Measurements from ENCODE around the gene SPG7.

Gene SPG7

DNA sequence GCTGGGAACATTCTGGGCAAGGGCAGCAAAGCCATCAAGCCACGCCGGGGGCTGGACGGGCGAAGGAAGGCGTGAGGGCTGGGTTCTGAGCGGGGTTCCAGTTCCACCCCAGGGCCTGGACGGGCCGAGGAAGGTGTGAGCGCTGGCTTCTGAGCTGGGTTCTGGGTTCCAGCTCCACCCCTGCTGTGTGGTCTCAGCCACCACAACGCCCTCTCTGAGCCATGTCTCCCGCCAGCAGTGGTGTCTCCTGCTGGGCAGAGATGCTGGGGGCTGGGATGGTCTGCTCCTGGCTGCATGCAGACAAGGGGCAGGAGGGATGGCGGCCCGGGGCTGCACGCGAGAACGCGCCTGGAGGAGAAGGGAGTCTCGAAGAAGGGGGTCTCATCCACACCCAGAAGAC lies 63.4 kb downstream of the SPG7 start:
- no peaks in the 10 kb centered on the region for H3K27me3 ChIP-seq (ENCODE audit: insufficient read depth, poor library complexity, severe bottlenecking)
- no peak overlapping the region for H3K4me3 ChIP-seq (replicated peaks; ENCODE audit: insufficient read depth, low read length)
- TF ChIP-seq SPI1 (IDR thresholded peaks at IDR 0.05; ENCODE audit: borderline replicate concordance, low read depth) (no peak), GABPA (IDR thresholded peaks at IDR 0.05; ENCODE audit: low read depth) (no peak)
- TF ChIP-seq, protein P1, sequence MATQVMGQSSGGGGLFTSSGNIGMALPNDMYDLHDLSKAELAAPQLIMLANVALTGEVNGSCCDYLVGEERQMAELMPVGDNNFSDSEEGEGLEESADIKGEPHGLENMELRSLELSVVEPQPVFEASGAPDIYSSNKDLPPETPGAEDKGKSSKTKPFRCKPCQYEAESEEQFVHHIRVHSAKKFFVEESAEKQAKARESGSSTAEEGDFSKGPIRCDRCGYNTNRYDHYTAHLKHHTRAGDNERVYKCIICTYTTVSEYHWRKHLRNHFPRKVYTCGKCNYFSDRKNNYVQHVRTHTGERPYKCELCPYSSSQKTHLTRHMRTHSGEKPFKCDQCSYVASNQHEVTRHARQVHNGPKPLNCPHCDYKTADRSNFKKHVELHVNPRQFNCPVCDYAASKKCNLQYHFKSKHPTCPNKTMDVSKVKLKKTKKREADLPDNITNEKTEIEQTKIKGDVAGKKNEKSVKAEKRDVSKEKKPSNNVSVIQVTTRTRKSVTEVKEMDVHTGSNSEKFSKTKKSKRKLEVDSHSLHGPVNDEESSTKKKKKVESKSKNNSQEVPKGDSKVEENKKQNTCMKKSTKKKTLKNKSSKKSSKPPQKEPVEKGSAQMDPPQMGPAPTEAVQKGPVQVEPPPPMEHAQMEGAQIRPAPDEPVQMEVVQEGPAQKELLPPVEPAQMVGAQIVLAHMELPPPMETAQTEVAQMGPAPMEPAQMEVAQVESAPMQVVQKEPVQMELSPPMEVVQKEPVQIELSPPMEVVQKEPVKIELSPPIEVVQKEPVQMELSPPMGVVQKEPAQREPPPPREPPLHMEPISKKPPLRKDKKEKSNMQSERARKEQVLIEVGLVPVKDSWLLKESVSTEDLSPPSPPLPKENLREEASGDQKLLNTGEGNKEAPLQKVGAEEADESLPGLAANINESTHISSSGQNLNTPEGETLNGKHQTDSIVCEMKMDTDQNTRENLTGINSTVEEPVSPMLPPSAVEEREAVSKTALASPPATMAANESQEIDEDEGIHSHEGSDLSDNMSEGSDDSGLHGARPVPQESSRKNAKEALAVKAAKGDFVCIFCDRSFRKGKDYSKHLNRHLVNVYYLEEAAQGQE (IDR thresholded peaks at IDR 0.05; ENCODE audit: insufficient replicate concordance, low read depth): no peak
- TF ChIP-seq, protein P2, sequence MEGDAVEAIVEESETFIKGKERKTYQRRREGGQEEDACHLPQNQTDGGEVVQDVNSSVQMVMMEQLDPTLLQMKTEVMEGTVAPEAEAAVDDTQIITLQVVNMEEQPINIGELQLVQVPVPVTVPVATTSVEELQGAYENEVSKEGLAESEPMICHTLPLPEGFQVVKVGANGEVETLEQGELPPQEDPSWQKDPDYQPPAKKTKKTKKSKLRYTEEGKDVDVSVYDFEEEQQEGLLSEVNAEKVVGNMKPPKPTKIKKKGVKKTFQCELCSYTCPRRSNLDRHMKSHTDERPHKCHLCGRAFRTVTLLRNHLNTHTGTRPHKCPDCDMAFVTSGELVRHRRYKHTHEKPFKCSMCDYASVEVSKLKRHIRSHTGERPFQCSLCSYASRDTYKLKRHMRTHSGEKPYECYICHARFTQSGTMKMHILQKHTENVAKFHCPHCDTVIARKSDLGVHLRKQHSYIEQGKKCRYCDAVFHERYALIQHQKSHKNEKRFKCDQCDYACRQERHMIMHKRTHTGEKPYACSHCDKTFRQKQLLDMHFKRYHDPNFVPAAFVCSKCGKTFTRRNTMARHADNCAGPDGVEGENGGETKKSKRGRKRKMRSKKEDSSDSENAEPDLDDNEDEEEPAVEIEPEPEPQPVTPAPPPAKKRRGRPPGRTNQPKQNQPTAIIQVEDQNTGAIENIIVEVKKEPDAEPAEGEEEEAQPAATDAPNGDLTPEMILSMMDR (IDR thresholded peaks at IDR 0.05; ENCODE audit: insufficient read depth, low read length): no peak
- no peak for DNase-seq (ENCODE audit: low read depth in 1 of 2, low spot score in 1 of 2)
- H3K27ac ChIP-seq (replicated peaks): no peak overlapping the region

DNA sequence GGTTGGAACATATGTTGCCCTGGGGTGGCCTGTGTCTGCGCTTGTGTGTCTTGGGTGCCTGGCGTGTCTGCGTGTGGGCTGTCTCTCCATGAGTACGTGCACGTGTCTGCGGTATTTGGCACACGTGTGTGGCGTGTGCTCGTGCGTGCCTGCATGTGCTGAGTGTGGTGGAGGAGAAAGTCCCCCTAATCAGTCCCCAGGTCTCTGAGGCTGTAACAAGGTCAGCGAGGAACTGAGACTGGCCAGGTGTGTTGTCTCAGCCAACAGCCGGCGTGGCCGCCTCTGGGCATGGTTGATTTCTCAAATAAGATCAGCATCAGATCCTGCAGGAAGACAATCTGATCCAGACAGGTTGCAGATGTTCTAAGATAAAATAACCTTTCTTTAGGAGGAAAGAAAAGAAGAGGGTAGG lies 63.9 kb downstream of the SPG7 start:
- H3K27ac ChIP-seq (replicated peaks): no peak overlapping the region
- DNase-seq (ENCODE audit: low read depth in 1 of 2, low spot score in 1 of 2): no peak
- H3K4me3 ChIP-seq (replicated peaks; ENCODE audit: insufficient read depth, low read length): no peak overlapping the region
- H3K27me3 ChIP-seq (ENCODE audit: insufficient read depth, poor library complexity, severe bottlenecking): no peaks in the 10 kb centered on the region
- TF ChIP-seq GABPA (IDR thresholded peaks at IDR 0.05; ENCODE audit: low read depth) (no peak), POLR2AphosphoS5 (IDR thresholded peaks at IDR 0.05; ENCODE audit: low read depth) (no peak), SPI1 (IDR thresholded peaks at IDR 0.05; ENCODE audit: borderline replicate concordance, low read depth) (no peak)
- TF ChIP-seq, protein P1 (IDR thresholded peaks at IDR 0.05; ENCODE audit: insufficient replicate concordance, low read depth): no peak
- TF ChIP-seq, protein P2 (IDR thresholded peaks at IDR 0.05; ENCODE audit: insufficient read depth, low read length): no peak

DNA sequence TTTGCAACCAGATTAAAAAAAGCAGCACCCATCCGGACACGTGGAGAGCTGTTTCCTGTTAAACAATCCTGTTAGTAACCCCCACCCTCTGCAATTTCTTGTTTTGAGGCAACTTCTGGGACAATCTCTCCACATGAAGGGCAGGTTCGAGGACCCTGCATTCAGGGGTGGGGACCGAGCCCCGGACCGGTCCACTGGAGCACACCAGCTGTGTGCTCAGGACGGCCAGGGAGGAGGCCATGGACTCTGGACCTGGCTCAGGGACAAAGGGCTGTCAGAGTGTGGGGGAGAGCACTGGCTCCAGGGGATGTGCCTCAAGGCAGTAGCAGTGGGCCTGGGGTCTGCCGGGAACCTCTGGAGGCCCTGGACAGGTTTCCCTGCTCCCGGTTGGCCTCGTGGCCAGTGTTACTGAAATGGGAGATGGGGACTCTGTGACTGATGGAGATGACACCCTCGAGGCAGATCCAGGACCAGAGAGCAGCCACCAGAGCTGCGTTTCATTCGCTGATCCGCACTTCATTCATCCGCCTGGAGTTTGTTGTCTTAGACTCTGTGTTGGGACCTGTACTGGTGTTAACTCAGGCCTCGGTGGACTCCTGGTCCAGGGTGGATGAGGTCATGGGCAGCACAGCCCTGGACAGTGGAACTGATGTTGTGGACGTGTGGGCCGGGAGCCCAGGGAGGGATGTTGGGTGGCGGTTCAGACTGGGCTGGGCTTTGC lies 64.4 kb downstream of the SPG7 start:
- Histone ChIP-seq H3K27me3 (ENCODE audit: insufficient read depth, poor library complexity, severe bottlenecking) (no peaks in the 10 kb centered on the region), H3K27ac (replicated peaks) (no peak overlapping the region), H3K4me3 (replicated peaks; ENCODE audit: insufficient read depth, low read length) (no peak overlapping the region)
- no peak for TF ChIP-seq POLR2AphosphoS5 (IDR thresholded peaks at IDR 0.05; ENCODE audit: low read depth)
- TF ChIP-seq, protein P2 (IDR thresholded peaks at IDR 0.05; ENCODE audit: insufficient read depth, low read length): no peak
- no peak for TF ChIP-seq GABPA (IDR thresholded peaks at IDR 0.05; ENCODE audit: low read depth)
- TF ChIP-seq, protein P1 (IDR thresholded peaks at IDR 0.05; ENCODE audit: insufficient replicate concordance, low read depth): no peak
- no peak for TF ChIP-seq SPI1 (IDR thresholded peaks at IDR 0.05; ENCODE audit: borderline replicate concordance, low read depth)
- DNase-seq (ENCODE audit: low read depth in 1 of 2, low spot score in 1 of 2): no peak

All from HL-60 (cell line).